Raji (cell line): Measurements from ENCODE around the gene TTL.

ENCODE experiments used
- POLR2A ChIP-seq: IDR thresholded peaks from 2 replicates; pipeline ENCODE4 v1.6.1; 2011; ENCODE audit warnings: low read depth, low read length, control low read depth; ENCODE audit not compliant: insufficient read depth

The TTL gene

DNA sequence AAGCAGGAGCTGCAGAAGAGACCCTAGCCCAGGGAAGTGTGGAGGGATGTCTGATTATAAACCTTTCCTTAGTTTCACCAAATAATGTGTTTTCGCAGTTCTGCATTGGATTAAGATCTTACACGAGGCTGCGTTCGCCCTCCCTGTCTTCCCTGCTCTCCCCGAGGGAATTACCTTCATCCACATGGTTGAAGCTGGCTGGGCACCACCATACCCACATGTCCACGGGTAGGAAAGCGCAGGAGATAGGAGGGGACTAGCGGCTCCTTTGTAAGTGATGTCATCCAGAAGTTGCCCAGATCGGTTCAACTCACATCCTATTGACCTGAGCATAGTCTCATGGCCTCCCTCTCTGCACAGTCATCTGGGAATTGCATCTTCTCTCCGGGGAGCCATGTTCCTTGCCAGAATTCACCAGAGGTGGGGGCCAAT lies 1.1 kb downstream of the TTL start:
- no peak for TF ChIP-seq POLR2A

DNA sequence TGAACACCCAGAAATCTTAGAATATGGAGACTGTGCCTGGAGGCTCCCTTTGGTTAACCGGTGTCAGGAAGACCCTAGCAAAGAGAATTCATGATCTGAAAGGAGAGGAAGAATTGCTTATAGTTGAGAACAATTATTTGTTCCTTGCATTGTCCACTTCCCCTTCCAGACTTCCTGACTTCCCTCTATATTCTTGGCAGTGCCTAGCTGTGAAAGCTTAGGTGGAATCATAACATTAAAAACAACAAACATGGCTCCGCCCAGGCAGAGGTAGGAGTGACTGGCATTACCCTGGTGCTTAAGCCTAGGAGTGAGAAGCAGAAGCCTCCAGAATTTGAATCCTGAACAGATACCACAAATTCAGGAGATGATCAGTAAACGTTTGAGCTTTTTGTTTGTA lies 1.9 kb downstream of the TTL start:
- TF ChIP-seq POLR2A, result no peak

DNA sequence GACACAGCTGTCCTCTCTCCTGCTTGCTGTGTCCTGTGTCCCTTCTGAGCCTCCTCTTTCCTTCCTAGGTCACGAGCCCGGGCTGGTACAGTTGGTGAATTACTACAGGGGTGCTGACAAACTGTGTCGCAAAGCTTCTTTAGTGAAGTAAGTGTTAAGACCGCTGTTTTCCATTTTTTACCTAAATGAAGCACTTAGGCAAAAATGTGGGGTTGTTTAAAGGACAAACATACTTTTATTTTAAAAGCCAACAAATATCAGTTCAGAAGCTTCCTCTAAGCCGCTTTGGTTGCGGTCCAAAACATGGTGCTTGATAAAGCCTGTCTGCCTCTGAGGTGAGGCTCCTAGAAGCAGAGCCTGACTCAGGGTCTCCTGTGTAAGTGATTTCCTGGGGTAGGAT lies 3.9 kb downstream of the TTL start:
- no peak for TF ChIP-seq POLR2A

DNA sequence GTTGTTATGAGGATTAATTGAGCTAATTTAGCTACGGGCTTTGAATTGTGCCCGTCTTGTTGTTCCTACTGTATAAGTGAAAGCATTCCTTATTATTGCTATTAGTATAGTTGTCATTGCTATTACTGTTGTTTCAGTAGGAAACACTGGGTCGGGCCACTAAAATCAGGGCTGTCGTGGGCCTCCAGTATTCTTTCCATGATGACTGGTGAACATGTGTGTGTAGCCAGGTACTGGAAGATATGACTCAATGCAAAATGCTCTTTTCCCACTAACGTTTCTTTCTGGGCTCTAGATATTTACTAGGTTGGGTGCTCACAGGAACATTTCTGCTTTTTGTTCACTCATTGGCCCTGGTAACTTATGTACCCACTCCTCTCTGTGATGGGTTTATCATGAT lies 4.9 kb downstream of the TTL start:
- no peak for TF ChIP-seq POLR2A

DNA sequence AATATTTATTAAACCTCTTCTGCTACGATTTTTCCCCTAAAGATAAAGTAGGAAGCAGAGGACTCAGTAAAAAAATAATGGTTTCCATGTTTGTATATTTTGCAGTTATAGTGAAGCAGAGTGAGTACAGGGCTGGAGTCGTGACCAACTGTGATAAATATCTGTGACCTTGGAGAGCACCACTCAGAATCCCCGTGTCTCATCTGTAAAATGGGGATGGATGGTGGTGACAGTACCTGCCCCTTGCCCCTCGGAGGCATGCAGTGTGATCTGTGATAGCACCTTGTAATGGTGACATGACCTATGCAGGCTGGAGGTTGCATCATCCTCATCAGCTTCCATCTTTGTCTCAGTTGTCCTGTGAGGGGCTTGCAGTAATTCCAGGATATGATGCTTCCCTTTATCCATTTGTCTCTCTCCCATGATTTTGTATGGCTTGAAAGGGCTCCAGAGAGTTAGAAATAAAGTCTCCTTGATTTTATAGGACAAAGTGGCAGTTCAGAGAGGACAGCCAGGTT lies 5.5 kb downstream of the TTL start:
- no peak for TF ChIP-seq POLR2A

DNA sequence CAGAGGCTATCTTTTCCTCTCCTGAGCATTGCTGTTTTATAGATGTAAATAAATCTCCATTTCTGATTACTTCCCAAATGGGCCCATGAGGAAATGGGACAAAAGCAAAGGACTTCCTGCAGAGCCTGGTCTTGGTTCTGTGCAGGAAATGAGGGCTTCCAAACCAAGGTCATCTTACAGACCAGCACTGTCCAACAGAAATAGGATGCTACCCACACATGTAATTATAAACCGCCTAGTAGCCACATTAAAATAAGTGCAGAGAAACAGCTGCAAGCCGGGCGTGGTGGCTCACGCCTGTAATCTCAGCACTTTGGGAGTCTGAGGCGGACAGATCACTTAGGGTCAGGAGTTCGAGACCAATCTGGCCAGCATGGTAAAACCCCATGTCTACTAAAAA lies 6.2 kb downstream of the TTL start:
- TF ChIP-seq POLR2A, result no peak

DNA sequence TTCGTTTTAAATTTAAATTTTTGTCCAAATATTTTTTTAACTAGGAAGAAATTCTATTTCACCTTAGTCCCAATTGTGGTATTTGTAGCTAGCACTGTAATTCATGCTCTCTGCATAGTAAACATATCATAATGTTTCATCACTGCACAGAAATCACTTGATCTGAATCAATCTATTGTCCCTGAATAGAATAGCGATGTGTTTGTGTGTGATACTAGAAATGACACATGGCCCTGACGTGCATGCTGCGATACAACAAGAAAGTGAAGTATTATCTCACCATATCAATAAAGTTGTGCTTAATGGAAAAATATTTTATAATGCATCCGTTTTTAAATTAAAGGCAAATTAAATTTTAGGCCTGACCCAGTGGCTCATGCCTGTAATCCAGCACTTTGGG lies 10.0 kb downstream of the TTL start:
- TF ChIP-seq POLR2A, result no peak

DNA sequence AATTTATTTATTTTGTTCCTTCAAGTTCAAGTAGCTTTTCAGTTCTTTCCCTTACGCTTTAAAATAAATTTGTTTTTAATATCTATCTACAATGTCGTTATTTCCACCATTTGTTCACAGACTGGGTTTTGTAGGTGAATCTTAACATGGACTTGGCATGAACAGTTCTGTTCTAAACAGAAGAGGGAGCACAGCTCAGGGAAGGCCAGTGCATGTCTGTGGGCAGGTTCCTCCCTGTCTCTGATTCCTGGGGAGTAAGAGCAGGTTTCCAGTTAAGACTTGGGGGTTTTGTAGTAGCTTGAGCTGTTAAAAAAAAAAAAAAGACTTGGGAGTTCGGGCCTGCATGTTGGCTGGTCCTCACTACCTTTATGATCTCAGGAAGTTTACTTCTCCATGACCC lies 11.1 kb downstream of the TTL start:
- TF ChIP-seq POLR2A, result no peak

DNA sequence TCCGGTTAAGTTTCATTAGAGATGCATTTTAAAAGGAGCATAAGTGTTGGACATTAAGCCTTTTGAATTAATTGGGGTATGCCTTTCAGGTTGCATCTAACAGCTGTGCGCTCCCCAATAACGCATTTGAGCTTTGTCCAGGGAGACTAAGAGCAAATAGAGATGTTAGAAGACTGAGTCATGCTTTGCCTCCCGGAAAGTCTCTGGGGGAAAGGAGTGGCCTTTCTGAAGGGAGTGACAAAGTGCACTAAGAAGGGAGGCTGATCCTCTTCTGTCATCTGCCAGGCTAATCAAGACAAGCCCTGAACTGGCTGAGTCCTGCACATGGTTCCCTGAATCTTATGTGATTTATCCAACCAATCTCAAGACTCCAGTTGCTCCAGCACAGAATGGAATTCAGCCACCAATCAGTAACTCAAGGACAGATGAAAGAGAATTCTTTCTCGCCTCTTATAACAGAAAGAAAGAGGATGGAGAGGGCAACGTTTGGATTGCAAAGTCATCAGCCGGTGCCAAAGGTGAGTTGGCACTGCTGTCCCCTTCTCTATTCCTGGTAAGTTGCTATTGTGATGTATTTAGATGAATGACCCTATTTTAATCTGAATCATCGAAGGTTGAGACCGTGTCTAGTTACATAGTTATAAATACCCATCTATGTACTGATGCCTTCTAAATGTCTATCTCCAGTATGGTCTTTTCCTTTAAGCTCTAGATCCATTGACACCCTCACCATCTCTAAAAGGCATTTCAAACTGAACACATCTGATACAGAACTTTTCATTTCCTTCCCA lies 12.1 kb downstream of the TTL start:
- no peak for TF ChIP-seq POLR2A

DNA sequence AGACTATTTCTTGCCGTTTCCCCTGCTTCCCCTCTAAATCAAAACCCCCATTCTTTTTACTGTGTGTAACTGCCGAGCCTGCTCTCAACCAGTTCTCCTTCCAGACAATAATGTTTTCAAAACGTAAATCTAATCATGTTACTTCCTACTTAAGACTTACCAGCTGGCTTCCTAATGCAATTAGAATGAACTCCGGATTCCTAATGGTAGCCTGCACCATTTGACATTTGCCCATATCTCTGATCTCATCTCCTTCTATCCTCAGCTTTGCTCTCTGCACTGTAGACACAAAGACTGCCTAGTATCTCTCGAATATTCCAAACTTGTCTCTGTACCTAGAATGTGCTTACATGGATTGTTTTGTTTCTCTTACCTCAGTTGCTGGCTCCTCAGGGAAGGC lies 12.9 kb downstream of the TTL start:
- TF ChIP-seq POLR2A, result no peak

DNA sequence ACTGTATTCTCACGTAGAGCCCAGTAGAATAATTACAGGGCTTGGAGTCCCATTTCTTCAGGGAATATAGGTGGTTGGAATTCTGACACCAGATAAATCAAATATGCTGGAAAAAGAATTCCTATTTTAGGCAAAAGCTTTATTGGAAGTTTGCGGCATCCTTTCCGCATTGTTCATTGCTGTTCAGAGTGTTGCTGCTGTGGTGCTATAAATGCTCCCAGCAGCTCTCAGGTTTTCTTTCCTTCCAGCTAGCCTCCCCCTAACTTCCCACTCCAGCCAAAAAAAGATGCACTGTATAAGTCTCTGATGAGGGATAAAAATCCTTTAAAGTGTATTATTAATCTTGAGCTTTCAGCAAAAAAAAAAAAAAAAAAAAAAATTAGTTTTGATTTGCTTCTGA lies 34.8 kb downstream of the TTL start:
- no peak for TF ChIP-seq POLR2A

DNA sequence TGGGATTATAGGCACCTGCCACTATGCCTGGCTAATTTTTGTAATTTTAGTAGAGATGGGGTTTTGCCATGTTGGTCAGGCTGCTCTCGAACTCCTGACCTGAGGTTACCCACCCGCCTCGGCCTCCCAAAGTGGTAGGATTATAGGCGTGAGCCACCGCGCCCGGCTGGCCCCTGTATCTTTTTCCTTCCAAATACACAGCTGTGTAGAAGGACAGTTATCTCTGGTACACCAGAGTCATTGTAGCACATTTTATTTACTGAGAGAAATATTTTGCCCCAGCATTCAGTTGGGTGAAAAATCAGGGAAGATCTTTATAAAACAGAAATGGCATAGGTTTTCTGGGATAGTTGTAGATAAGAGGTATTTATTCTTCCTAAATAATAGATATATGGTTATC lies 36.9 kb downstream of the TTL start:
- TF ChIP-seq POLR2A, result no peak

DNA sequence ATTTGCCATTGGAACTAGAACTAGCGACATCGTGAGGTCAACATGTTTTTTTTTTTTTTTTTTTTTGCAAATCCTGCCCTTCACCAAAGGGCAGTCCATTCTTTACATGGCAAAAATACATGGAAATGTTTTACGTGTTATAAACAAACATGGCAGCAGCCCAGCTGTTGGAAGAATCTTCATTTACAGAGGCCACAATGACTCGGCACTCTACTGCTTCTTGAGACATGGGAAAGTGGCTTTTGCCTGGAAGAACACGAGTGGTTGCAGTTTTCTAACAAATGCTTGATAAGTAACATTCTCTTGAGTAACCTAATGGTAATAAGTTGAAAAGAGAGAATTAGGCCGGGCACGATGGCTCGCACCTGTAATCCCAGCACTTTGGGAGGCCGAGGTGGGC lies 37.5 kb downstream of the TTL start:
- no peak for TF ChIP-seq POLR2A

DNA sequence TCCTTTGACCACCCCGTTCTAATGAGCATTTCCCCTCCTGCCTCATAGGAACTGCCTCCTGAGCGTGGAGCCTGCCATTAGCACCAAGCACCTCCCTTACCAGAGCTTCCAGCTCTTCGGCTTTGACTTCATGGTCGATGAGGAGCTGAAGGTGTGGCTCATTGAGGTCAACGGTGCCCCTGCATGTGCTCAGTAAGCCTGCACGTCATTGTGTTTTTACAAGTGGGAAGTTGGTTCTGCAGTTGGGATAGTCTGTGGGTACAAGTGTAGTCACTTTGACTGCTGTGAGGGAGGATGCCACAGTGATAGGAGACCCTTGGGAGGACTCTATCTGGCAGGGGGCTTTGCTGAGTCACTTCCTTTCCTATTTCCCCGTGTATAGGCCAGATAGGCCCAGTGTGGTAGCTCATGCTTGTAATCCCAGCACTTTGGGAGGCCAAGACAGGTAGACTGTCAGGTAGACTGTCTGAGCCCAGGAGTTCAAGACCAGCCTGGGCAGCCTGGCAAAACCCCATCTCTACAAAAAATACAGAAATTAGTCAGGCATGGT lies 38.4 kb downstream of the TTL start:
- no peak for TF ChIP-seq POLR2A

DNA sequence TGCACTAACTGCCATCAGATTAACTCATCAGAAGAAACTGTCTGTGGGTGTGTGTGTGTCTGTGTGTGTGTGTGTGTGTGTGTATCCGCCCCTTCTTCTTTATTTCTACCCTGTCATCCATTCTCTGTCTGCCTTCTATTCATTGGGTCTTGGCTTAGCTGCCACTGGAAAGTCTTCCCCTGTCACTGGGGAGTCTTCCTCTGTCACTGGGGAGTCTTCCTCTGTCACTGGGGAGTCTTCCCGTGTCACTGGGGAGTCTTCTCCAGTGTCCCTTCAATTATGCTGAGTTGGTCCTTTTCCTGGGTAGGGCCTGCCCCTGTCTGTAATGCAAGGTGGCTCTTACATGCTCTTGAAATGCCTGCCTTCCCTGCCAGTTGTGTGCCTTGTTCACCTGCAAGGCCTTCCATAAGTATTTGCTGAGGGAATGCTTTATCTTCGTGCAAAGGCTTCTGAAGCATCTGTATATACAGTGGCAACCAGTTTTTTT lies 41.4 kb downstream of the TTL start:
- TF ChIP-seq POLR2A, result no peak

DNA sequence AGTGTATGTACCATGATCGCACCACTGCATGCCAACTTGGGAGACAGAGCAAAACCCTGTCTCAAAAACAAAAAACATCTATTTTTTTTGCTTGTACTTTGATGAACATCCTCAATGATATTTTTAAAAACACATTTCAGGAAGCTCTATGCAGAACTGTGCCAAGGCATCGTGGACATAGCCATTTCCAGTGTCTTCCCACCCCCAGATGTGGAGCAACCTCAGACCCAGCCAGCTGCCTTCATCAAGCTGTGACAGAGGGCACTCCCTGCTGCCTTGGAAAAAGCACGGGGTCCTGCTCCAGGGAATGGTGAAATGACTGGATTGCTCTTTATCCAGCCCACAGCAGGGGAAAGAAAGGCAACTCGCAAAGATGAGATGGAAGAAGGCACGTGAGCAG lies 46.6 kb downstream of the TTL start:
- TF ChIP-seq POLR2A, result no peak
